Muscle of arm (tissue), 12 donors: ENCODE data around the gene SLC1A7. TPM values are rescaled to one million over a fixed set of nuclear protein-coding genes. Genes with fewer than 3 reads are reported as not detected.

Source experiments
- DNase-seq: peaks from one replicate; pipeline ENCODE4 v3.0.0-alpha.2; 2013
- polyA plus RNA-seq, 12 donors: library from polyadenylated mRNA; unstranded; fragments of 120-200 nt; gene quantifications; one replicate each; pipeline ENCODE4 v1.2.1, GENCODE V29; 2013; ENCODE audit not compliant: insufficient read length in 12 of 12

SLC1A7 gene
- polyA plus RNA-seq, 12 donors: 0.20 to 0.67 (median 0.39) TPM; not detected in 2

GRCh38 chr1:53116307-53116810 is 26.1 kb downstream of the SLC1A7 start:
- no peak for DNase-seq

GRCh38 chr1:53115403-53116306 is 26.8 kb downstream of the SLC1A7 start:
- DNase-seq: no peak

GRCh38 chr1:53114581-53115400 is 27.6 kb downstream of the SLC1A7 start:
- DNase-seq: no peak

GRCh38 chr1:53114090-53114489 is 28.3 kb downstream of the SLC1A7 start:
- no peak for DNase-seq

- DNase-seq: no peak
Measured at GRCh38 chr1:53112861-53113260, 29.6 kb downstream of the SLC1A7 start.

GRCh38 chr1:53112271-53112774 is 30.1 kb downstream of the SLC1A7 start:
- DNase-seq: no peak

- no peak for DNase-seq
Measured at GRCh38 chr1:53111693-53112092, 30.7 kb downstream of the SLC1A7 start.

GRCh38 chr1:53111073-53111556 is 31.3 kb downstream of the SLC1A7 start:
- DNase-seq: no peak

GRCh38 chr1:53110370-53111072 is 31.9 kb downstream of the SLC1A7 start:
- no peak for DNase-seq

- no peak for DNase-seq
Measured at GRCh38 chr1:53108646-53109580, 33.5 kb downstream of the SLC1A7 start.

GRCh38 chr1:53107570-53108322 is 34.7 kb downstream of the SLC1A7 start:
- no peak for DNase-seq

GRCh38 chr1:53107090-53107489 is 35.3 kb downstream of the SLC1A7 start:
- no peak for DNase-seq

- DNase-seq: no peak
Measured at GRCh38 chr1:53104289-53104913, 38.0 kb downstream of the SLC1A7 start.

GRCh38 chr1:53094533-53094919 is 47.9 kb downstream of the SLC1A7 start:
- DNase-seq: no peak

GRCh38 chr1:53093778-53094532 is 48.5 kb downstream of the SLC1A7 start:
- DNase-seq: no peak

- DNase-seq: no peak
Measured at GRCh38 chr1:53093451-53093754, 49.0 kb downstream of the SLC1A7 start.

- no peak for DNase-seq
Measured at GRCh38 chr1:53092659-53093450, 49.6 kb downstream of the SLC1A7 start.
